BJ (cell line): ENCODE measurements around the gene SPATA16. TPM values are rescaled to one million over a fixed set of nuclear protein-coding genes. Genes with fewer than 3 reads are reported as not detected.

ENCODE experiments used
- CTCF ChIA-PET: fragments of 350-600 bp; formaldehyde crosslinking; extraction: SDS; loops from one replicate; lab custom pipeline; 2021; ENCODE audit warnings: antibody characterized with exemption, inconsistent platforms; lab: Yijun Ruan, JAX
- POLR2A ChIA-PET: fragments of 300-600 bp; sonication (Branson Sonifier 250); formaldehyde crosslinking; extraction: SDS; loops from one replicate; lab custom pipeline; 2021; ENCODE audit warnings: antibody characterized with exemption; lab: Charles Lee
- DNase-seq: peaks from one replicate; pipeline ENCODE4 v3.0.0-alpha.2; 2011; ENCODE audit warnings: low read depth
- H3K27me3 ChIP-seq: 2 replicates; pipeline ENCODE4 v1.6.0; 2011; ENCODE audit warnings: low read length; ENCODE audit not compliant: control insufficient read depth, insufficient read depth
- H3K36me3 ChIP-seq: 2 replicates; pipeline ENCODE4 v1.5.1; 2011; ENCODE audit warnings: low read length; ENCODE audit not compliant: control insufficient read depth, insufficient read depth
- H3K4me3 ChIP-seq: 2 replicates; pipeline ENCODE4 v1.5.1; 2011; ENCODE audit warnings: low read depth, mild to moderate bottlenecking, control low read depth, low read length
- polyA plus RNA-seq: library from polyadenylated mRNA; depleted of rRNA; stranded (reverse); fragments of >200 nt; gene quantifications from 2 replicates; pipeline ENCODE4 v1.2.3, GENCODE V29; 2011
- TF ChIP-seq, protein P1 (sequence below): IDR thresholded peaks from 2 replicates; pipeline ENCODE4 v1.5.1; 2011; ENCODE audit warnings: low read depth, mild to moderate bottlenecking, control low read depth, inconsistent platforms, low read length, moderate library complexity; ENCODE audit not compliant: insufficient read depth

Gene SPATA16
- polyA plus RNA-seq, 1 experiment = not detected

DNA sequence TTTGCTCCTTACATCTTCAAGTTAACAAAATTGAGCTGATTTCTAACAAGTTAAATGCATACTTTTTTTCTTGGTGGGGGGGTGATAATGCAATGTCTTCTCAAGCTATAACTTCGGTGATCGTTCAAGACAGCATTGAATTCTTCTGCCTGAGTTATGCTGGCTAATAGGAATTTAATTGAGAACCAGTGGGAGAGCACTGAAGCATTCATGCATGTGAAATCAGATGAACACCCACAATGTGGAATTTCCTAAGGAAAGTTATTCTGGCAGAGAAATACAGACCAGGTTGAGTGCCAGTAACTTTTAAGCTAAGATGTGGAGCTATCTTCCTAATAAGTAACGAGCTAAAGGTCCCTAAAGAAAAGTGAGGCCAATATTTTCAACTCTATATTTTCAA, 3.0 kb downstream of the SPATA16 start:
- POLR2A ChIA-PET = no interaction called here

DNA sequence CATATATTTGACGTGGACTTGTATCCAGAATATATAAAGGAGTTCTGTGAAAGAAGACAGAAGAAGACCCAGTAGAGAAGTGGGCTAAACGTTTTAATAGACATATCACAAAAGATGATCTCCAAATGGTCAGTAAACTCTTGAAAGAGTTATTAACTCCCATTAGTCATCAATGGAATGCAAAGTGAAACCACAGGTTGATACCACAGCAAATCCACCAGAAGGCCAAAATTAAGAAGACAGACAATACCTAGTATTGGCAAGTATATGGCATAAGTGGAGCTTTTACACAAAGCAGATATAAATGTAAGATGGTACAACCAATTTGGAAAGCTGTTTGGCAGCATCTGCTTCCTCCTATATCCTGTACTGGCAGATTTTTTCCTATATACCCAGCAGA, 6.0 kb downstream of the SPATA16 start:
- DNase-seq = no peak
- H3K27me3 ChIP-seq = no peaks in the 10 kb centered on the region
- H3K4me3 ChIP-seq = no peak overlapping the region
- TF ChIP-seq, protein P1, sequence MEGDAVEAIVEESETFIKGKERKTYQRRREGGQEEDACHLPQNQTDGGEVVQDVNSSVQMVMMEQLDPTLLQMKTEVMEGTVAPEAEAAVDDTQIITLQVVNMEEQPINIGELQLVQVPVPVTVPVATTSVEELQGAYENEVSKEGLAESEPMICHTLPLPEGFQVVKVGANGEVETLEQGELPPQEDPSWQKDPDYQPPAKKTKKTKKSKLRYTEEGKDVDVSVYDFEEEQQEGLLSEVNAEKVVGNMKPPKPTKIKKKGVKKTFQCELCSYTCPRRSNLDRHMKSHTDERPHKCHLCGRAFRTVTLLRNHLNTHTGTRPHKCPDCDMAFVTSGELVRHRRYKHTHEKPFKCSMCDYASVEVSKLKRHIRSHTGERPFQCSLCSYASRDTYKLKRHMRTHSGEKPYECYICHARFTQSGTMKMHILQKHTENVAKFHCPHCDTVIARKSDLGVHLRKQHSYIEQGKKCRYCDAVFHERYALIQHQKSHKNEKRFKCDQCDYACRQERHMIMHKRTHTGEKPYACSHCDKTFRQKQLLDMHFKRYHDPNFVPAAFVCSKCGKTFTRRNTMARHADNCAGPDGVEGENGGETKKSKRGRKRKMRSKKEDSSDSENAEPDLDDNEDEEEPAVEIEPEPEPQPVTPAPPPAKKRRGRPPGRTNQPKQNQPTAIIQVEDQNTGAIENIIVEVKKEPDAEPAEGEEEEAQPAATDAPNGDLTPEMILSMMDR = no peak
- POLR2A ChIA-PET = no interaction called here
- H3K36me3 ChIP-seq = no peaks in the 10 kb centered on the region
- CTCF ChIA-PET = no interaction called here

More for the DNA sequence above, 3.0 kb downstream of the SPATA16 start:
- TF ChIP-seq, protein P1 = no peak
- H3K36me3 ChIP-seq = no peaks in the 10 kb centered on the region
- no peak for DNase-seq
- CTCF ChIA-PET = no interaction called here
- H3K27me3 ChIP-seq = no peaks in the 10 kb centered on the region
- H3K4me3 ChIP-seq = no peak overlapping the region

- TF ChIP-seq, protein P1 = no peak
- ChIA-PET CTCF (no interaction called here), POLR2A (no interaction called here)
- no peak for DNase-seq
- Histone ChIP-seq H3K4me3 (no peak overlapping the region), H3K36me3 (no peaks in the 10 kb centered on the region), H3K27me3 (no peaks in the 10 kb centered on the region)
These were observed 12.4 kb downstream of the SPATA16 start for GRCh38 chr3:173128633-173129032.

DNA sequence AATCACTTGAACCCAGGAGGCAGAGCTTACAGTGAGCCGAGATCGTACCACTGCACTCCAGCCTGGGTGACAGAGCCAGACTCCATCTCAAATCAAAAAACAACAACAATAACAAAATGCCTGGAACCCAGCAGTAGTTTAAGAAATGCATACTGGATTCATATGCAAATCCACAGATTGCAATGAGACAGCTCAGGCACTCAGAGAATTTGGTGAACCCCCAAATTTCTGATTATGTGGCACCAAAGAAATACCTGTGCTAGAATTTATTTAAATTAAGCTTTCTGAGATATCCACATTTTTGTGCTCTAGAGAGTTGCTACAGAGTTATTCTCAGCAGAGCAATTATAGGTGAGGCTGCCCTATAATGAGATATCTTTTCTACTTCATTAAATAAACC, 29.7 kb downstream of the SPATA16 start:
- Histone ChIP-seq H3K27me3 (no peaks in the 10 kb centered on the region), H3K36me3 (no peaks in the 10 kb centered on the region), H3K4me3 (no peak overlapping the region)
- no peak for DNase-seq
- CTCF ChIA-PET = no interaction called here
- POLR2A ChIA-PET = no interaction called here
- TF ChIP-seq, protein P1 = no peak

- ChIA-PET POLR2A (no interaction called here), CTCF (no interaction called here)
- TF ChIP-seq, protein P1 = no peak
These were observed 31.9 kb downstream of the SPATA16 start for GRCh38 chr3:173109143-173109542.

More at GRCh38 chr3:173109143-173109542, 31.9 kb downstream of the SPATA16 start:
- no peaks in the 10 kb centered on the region for H3K27me3 ChIP-seq
- H3K4me3 ChIP-seq = no peak overlapping the region
- no peaks in the 10 kb centered on the region for H3K36me3 ChIP-seq
- DNase-seq = no peak
